D721Med (cell line): ENCODE results near the gene MSI2.

Source experiments
- DNase-seq: peaks from one replicate; pipeline ENCODE4 v3.0.0; 2011; ENCODE audit warnings: low spot score; ENCODE audit not compliant: insufficient read length
- FAIRE-seq: peaks from 2 replicates; lab custom pipeline; 2011; peaks lifted over from hg19 to GRCh38; lab: Jason Lieb, UNC
- TF ChIP-seq, protein P1 (sequence below): IDR thresholded peaks from 2 replicates; pipeline ENCODE4 v1.5.1; 2012; ENCODE audit warnings: mild to moderate bottlenecking, control low read depth; ENCODE audit not compliant: insufficient read depth; ENCODE audit errors: missing control alignments

MSI2 gene

DNA sequence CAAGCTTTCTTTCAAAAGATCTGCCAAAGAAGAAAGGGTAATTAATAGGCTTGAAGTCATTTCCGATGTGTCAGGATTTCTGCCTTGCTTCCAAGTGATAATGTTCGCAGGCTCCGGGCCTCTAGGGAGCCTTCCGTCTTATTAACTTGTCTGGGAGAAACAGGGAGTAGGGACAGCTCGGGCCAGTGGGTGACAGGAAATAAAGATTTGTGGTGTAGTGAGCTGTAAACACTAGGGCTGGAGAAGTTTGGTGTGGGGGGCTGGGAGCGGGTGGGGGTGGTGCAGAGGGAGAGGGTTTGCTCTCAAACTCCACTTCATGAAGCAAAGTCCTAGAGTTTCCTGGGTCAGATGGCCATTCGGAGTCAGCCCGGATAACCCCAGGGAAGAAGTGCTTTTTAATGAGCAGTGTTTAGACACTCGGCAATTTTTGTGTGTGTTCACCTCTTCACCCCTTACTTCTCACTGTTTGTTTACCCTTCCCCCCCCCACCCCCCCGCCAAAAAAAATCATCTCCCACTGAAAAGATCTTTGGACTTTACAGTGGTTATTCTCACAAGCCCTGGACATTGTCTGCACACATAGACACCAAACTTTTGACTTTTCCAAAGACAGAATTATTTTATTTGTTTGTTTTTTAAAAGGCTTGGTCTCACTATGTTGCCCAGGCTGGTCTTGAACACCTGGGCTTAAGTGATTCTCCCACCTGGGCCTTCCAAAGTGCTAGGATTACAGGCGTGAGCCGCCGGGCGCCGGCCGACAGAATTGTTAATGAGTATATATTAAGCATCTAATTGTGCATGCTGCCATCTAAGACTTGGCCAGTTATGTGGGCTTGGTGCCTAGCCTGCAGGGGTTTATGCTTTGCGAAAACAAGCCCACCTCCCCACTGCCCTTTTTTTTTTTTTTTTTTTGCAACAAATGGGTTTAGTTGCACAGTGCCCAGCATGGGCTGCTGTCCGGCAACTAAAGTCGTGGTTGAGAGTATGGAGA, 292.4 kb downstream of the MSI2 start:
- FAIRE-seq (no peak), DNase-seq (no peak)

DNA sequence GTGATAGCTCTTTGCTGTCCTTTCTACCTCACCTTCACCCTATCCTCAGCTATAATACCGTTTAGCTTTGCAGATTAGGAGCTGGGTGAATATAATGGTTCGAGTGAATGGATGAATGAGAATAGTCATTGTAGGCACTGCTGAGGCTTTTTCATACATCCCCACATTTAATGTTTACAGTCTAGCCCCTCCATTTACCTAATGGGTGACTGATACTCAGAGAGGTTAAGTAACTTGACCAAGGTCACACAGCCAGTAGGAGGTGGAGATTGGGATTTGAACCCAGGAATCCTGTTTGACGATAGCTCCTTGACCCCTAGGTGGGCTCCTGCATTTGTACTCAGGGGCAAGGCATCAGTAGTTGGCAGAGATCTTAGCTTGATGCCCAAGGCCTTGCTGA, 293.1 kb downstream of the MSI2 start:
- no peak for DNase-seq
- no peak for FAIRE-seq
- TF ChIP-seq, protein P1, sequence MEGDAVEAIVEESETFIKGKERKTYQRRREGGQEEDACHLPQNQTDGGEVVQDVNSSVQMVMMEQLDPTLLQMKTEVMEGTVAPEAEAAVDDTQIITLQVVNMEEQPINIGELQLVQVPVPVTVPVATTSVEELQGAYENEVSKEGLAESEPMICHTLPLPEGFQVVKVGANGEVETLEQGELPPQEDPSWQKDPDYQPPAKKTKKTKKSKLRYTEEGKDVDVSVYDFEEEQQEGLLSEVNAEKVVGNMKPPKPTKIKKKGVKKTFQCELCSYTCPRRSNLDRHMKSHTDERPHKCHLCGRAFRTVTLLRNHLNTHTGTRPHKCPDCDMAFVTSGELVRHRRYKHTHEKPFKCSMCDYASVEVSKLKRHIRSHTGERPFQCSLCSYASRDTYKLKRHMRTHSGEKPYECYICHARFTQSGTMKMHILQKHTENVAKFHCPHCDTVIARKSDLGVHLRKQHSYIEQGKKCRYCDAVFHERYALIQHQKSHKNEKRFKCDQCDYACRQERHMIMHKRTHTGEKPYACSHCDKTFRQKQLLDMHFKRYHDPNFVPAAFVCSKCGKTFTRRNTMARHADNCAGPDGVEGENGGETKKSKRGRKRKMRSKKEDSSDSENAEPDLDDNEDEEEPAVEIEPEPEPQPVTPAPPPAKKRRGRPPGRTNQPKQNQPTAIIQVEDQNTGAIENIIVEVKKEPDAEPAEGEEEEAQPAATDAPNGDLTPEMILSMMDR: no peak

More for the DNA sequence above, 292.4 kb downstream of the MSI2 start:
- TF ChIP-seq, protein P1: no peak

DNA sequence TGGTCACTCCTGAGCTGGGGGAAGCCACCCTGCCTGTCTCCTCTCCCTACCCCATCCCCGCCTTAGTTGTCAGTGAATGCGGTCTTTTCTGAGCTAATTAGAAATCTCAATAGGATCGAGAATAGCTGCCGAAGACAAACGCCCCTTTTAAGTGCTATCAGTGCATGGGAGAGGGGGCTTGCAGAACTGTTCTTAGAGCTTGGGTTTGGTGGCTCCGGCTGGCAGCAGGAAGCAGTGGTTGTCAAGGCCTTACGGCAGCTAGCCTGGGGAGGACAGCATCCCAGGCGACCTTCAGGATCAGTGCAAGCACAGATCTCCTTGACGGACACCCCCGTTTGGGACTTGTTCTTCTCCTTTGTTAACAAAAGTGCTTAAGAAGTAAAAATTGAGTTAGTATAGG, 293.7 kb downstream of the MSI2 start:
- no peak for DNase-seq
- FAIRE-seq: no peak
- TF ChIP-seq, protein P1: no peak

DNA sequence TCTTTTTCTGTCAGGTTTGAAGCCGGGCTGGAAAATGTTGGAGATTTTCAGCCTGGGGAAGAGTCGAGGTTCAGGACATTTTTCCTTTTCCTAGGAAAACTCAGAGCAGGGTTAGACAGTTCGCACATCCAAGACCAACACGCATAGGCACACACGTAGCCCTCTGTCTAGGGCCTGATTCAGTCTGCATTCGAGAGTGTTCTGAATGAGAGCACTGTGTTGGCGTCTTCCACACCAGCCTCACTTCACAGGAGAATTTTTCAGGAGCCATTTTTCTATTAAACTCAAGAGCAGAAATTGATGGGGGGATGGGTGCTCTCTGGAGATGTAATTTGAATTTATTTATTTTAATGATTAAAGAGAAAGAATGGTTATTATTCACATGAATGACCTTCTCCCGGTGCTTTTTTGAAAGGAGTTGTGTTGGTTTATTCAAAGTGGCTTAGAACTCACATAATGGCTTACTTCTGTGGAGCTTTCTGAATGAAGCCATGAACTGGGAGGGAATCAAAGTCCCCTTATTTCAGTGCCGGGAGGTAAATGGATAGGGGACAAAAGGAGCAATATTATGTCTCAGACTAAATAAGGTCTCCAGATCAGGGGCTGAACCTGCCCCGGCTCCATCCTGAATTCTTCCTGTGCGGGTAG, 294.5 kb downstream of the MSI2 start:
- DNase-seq (no peak), FAIRE-seq (no peak)
- TF ChIP-seq, protein P1: no peak

DNA sequence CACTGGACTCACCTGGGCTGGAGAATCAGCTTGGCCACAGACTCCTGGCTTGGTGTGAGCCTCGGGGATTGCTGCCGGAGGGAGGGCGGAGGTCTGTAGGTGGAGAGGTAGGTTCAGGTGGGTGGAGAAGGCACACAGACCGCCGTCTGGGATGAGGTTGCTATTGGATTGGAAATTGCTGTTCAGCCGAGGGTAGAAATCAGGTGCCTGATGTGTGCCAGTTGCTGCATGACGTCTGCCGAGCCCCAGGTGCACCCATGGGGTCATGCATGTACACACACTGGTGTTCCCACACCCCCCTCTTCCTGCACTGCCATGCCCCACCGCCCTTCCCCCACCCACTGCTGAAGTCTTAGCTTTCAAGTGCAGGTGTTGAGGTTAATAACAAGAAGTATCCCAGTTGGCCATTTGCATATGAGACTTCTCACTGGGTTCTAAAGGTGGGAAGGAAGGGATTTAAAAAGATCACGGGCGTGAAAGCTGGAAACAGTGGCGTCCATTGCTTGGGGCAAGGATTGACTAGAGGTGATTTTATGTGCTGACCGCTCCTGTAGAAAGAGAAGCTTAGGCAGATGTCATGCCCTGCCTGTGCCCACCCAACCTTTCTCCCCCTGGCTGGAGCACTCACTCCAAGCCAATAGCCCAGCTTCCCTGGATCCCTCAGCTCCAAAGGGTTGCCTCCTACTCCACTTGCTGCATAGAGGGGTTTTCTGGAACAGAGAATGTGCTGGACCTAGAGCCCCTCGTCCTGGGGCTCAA, 295.2 kb downstream of the MSI2 start:
- DNase-seq (no peak), FAIRE-seq (no peak)
- TF ChIP-seq, protein P1: no peak

DNA sequence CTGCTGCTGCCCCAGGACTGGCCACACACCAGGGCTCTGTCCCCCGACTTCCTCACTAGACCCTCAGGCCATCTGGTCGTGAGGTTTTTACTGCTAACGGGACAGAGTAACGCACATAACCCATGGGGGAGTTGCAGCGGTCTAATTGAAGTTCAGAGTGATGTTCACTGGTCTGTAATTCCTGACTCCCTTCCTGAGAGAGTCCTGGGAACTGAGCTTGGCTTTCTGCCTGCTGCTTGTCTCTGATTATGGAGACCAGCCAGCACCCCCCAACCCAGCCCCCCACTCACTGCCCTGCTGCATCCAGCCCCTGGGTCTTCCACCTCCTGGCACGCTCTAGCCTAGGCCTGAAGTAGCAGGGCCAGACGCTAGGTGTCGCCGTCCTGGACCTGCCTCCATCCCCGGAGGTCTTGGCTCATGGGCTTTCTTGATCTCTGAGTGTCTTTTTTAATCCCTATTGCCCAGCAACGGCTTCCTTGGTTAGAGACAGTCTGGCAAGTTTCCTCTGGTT, 295.8 kb downstream of the MSI2 start:
- no peak for FAIRE-seq
- TF ChIP-seq, protein P1: peak; percentile 97
- DNase-seq: no peak
